Endothelial cell of umbilical vein (primary cell): ENCODE results near the gene ADAM19. TPM values are rescaled to one million over a fixed set of nuclear protein-coding genes. Genes with fewer than 3 reads are reported as not detected.
A peak's percentile ranks its signal among the peaks of the same experiment; 100 is the strongest.

ENCODE experiments used
- BruUV-seq: library from RNA; stranded (reverse); fragments of 400-500 nt; replicated peaks from 2 replicates; lab custom pipeline; 2021; lab: Mats Ljungman, UMichigan
- CTCF ChIA-PET: fragments of 300-600, 350-600 bp; sonication (Branson Sonifier 250); formaldehyde crosslinking; loops from one replicate; lab custom pipeline; 2021; ENCODE audit warnings: antibody characterized with exemption, inconsistent platforms; lab: Charles Lee
- POLR2A ChIA-PET: fragments of 300-600, 350-600 bp; sonication (Branson Sonifier 250); formaldehyde crosslinking; loops from one replicate; lab custom pipeline; 2021; ENCODE audit warnings: antibody characterized with exemption, inconsistent platforms; lab: Charles Lee
- DNase-seq: peaks from one replicate; pipeline ENCODE4 v3.0.0-alpha.2; 2011; ENCODE audit warnings: low read depth, low spot score
- FAIRE-seq: peaks from 2 replicates; lab custom pipeline; 2011; peaks lifted over from hg19 to GRCh38; lab: Jason Lieb, UNC
- H2AFZ ChIP-seq: 2 replicates; pipeline ENCODE4 v1.6.0; 2012; ENCODE audit warnings: low read depth, low read length, control low read depth, inconsistent platforms
- H3K27ac ChIP-seq: 2 replicates; pipeline ENCODE4 v1.5.1; 2011; ENCODE audit warnings: low read depth, mild to moderate bottlenecking, control low read depth, low read length, moderate library complexity; ENCODE audit not compliant: insufficient read depth
- H3K27me3 ChIP-seq, 2 experiments: 2 replicates each; pipeline versions ENCODE4 v1.6.0 to v1.6.1; 2011; ENCODE audit warnings: low read length in 2 of 2, mixed read lengths in 1 of 2; ENCODE audit not compliant: control insufficient read depth in 2 of 2, insufficient read depth in 2 of 2
- H3K36me3 ChIP-seq, 2 experiments: 2 replicates in 1 of 2; 3 replicates in 1 of 2; pipeline ENCODE4 v1.5.1; 2011; ENCODE audit warnings: low read length in 2 of 2, mild to moderate bottlenecking in 1 of 2, moderate library complexity in 1 of 2; ENCODE audit not compliant: control insufficient read depth in 2 of 2, insufficient read depth in 2 of 2; ENCODE audit errors: extremely low read depth in 1 of 2
- H3K4me1 ChIP-seq: 3 replicates; pipeline ENCODE4 v1.5.1; 2011; ENCODE audit warnings: mild to moderate bottlenecking, low read length; ENCODE audit not compliant: control insufficient read depth, insufficient read depth; ENCODE audit errors: extremely low read depth
- H3K4me2 ChIP-seq: 2 replicates; pipeline ENCODE4 v1.6.1; 2011; ENCODE audit warnings: low read length, control low read depth, mixed read lengths; ENCODE audit not compliant: insufficient read depth
- H3K4me3 ChIP-seq, 3 experiments: fragments of 200-600 bp in 1 of 3; sonication (generic), shearing (Covaris generic) in 1 of 3; replicated peaks in 1 of 3; 2 replicates each; pipeline ENCODE4 v1.5.1; 2011 to 2016; ENCODE audit warnings: control low read depth in 3 of 3, low read length in 3 of 3, mild to moderate bottlenecking in 2 of 3, inconsistent platforms in 1 of 3, low read depth in 1 of 3, moderate library complexity in 1 of 3; ENCODE audit not compliant: insufficient read depth in 1 of 3
- H3K79me2 ChIP-seq: 2 replicates; pipeline ENCODE4 v1.6.0; 2012; ENCODE audit warnings: low read length, inconsistent platforms; ENCODE audit not compliant: control insufficient read depth, insufficient read depth
- H3K9ac ChIP-seq: replicated peaks from 2 replicates; pipeline ENCODE3; 2011; ENCODE audit warnings: low read length, control low read depth; ENCODE audit not compliant: insufficient read depth; ENCODE audit errors: extremely low read depth
- H3K9me1 ChIP-seq: replicated peaks from 3 replicates; pipeline ENCODE4 v1.6.0; 2011; ENCODE audit warnings: mild to moderate bottlenecking, low read length; ENCODE audit not compliant: control insufficient read depth, insufficient read depth; ENCODE audit errors: extremely low read depth
- H3K9me3 ChIP-seq: replicated peaks from 2 replicates; pipeline ENCODE4 v1.5.1; 2012; ENCODE audit warnings: low read length, inconsistent platforms; ENCODE audit not compliant: control insufficient read depth, insufficient read depth
- H4K20me1 ChIP-seq: replicated peaks from 2 replicates; pipeline ENCODE3; 2011; ENCODE audit warnings: mild to moderate bottlenecking, low read length; ENCODE audit not compliant: control insufficient read depth, insufficient read depth; ENCODE audit errors: extremely low read depth
- CTCF ChIP-seq, 2 donors: IDR thresholded peaks; 1 replicate in 1 of 2; 2 replicates in 1 of 2; pipeline ENCODE4 v1.5.1; 2011; ENCODE audit warnings: low read length in 2 of 2, mild to moderate bottlenecking in 2 of 2, moderate library complexity in 2 of 2, control low read depth in 1 of 2, inconsistent platforms in 1 of 2, low read depth in 1 of 2; ENCODE audit not compliant: insufficient read depth in 1 of 2; ENCODE audit errors: extremely low read depth in 1 of 2
- EZH2 ChIP-seq: IDR thresholded peaks from 2 replicates; pipeline ENCODE4 v1.6.1; 2012; ENCODE audit warnings: borderline replicate concordance, low read depth, mild to moderate bottlenecking, moderate library complexity, low read length, inconsistent platforms; ENCODE audit not compliant: severe bottlenecking
- FOS ChIP-seq: IDR thresholded peaks from 2 replicates; pipeline ENCODE4 v1.6.1; 2011; ENCODE audit warnings: mild to moderate bottlenecking, low read length, moderate library complexity, borderline replicate concordance; ENCODE audit not compliant: insufficient read depth
- GATA2 ChIP-seq: IDR thresholded peaks from 2 replicates; pipeline ENCODE4 v1.7.0; 2011; ENCODE audit warnings: low read depth, mild to moderate bottlenecking, moderate library complexity, mixed read lengths, low read length; ENCODE audit not compliant: insufficient read length, insufficient read depth
- JUN ChIP-seq: IDR thresholded peaks from 2 replicates; pipeline ENCODE4 v1.6.1; 2011; ENCODE audit warnings: borderline replicate concordance, low read depth; ENCODE audit not compliant: insufficient read length, insufficient read depth
- MAX ChIP-seq: IDR thresholded peaks from 2 replicates; pipeline ENCODE4 v1.6.1; 2011; ENCODE audit not compliant: insufficient read depth, insufficient read length
- MYC ChIP-seq: IDR thresholded peaks from one replicate; pipeline ENCODE4 v1.6.1; 2011; ENCODE audit warnings: mild to moderate bottlenecking, low read depth, low read length
- POLR2A ChIP-seq: IDR thresholded peaks from 2 replicates; pipeline ENCODE4 v1.6.1; 2012; ENCODE audit warnings: low read depth, mild to moderate bottlenecking, control low read depth, low read length
- POLR2AphosphoS5 ChIP-seq: IDR thresholded peaks from 2 replicates; pipeline ENCODE4 v1.6.1; 2012; ENCODE audit warnings: low read depth, mild to moderate bottlenecking, control low read depth, low read length, moderate library complexity; ENCODE audit not compliant: insufficient read depth
- dilution Hi-C: fragments of 300-500 bp; cut with MboI; formaldehyde crosslinking; loops from one replicate; pipeline ENCODE4 v1.15.0; 2019; ENCODE audit warnings: low sequenced_read_pairs; ENCODE audit not compliant: extremely low pct_ligation_motif_present
- intact Hi-C: fragments of 100-400 bp; cut with micrococcal nuclease; formaldehyde crosslinking; loops from one replicate; pipeline ENCODE4 v1.10.0; 2022
- polyA plus RNA-seq, 4 experiments: library from polyadenylated mRNA; depleted of rRNA in 3 of 4; stranded (reverse) in 3 of 4; unstranded in 1 of 4; fragments of >200 nt; gene quantifications; 2 replicates each; pipeline versions ENCODE4 v1.2.1 to v1.2.3, GENCODE V29; 2011 to 2012; ENCODE audit warnings: missing spikeins in 1 of 4
- total RNA-seq: library from RNA; stranded (reverse); gene quantifications from 2 replicates; pipeline ENCODE4 v1.2.3, GENCODE V29; 2021

The ADAM19 gene
- total and polyA plus RNA-seq, 2 donors (not counting 3 experiments of a cell fraction or from before 2014, with no cell fraction given), result 10.0 to 22.6 TPM

GRCh38 chr5:157559301-157559700 lies 16.3 kb downstream of the ADAM19 start:
- TF ChIP-seq GATA2 (no peak), EZH2 (no peak), POLR2A (no peak), CTCF (IDR thresholded peaks at IDR 0.05; ENCODE audit: extremely low read depth in 1 of 2, insufficient read depth in 1 of 2, low read depth in 1 of 2, low read length in 2 of 2) (no peak), FOS (no peak), MYC (no peak), JUN (no peak), POLR2AphosphoS5 (no peak), MAX (no peak)
- H3K4me1 ChIP-seq, result peaks cover 23% of the 10 kb centered on the region
- H3K9me3 ChIP-seq, result no peaks in the 10 kb centered on the region
- intact Hi-C loops (no loop called here), dilution Hi-C loops (no loop called here)
- peaks cover 0 to 1% of the 10 kb centered on the region in 2 experiments for H3K27me3 ChIP-seq
- H3K4me2 ChIP-seq, result no peak overlapping the region
- no peak overlapping the region for H3K27ac ChIP-seq
- CTCF ChIA-PET, result no interaction called here
- H3K79me2 ChIP-seq, result no peaks in the 10 kb centered on the region
- H4K20me1 ChIP-seq, result no peaks in the 10 kb centered on the region
- BruUV-seq, result no TSS peak
- no peak overlapping the region for H3K9ac ChIP-seq
- no peak for DNase-seq
- H3K9me1 ChIP-seq, result no peaks in the 10 kb centered on the region
- peak; percentile 21 for FAIRE-seq
- no peak overlapping the region for H2AFZ ChIP-seq
- POLR2A ChIA-PET, result no interaction called here
- H3K4me3 ChIP-seq, result no peak overlapping the region
- H3K36me3 ChIP-seq, result no peaks in the 10 kb centered on the region
